GM19193 (cell line): Measurements from ENCODE around the gene IMMP2L.

ENCODE experiments used
- POLR2A ChIP-seq: IDR thresholded peaks from 4 replicates; pipeline ENCODE4 v1.6.1; 2011; ENCODE audit not compliant: insufficient read depth, insufficient read length; ENCODE audit errors: extremely low read depth

IMMP2L gene

GRCh38 chr7:110645616-110646015 is 916.7 kb downstream of the IMMP2L start:
- no peak for TF ChIP-seq POLR2A

GRCh38 chr7:110645060-110645459 is 917.2 kb downstream of the IMMP2L start:
- TF ChIP-seq POLR2A = no peak

GRCh38 chr7:110637252-110637651 is 925.0 kb downstream of the IMMP2L start:
- TF ChIP-seq POLR2A = no peak

- no peak for TF ChIP-seq POLR2A
These were observed 929.0 kb downstream of the IMMP2L start for GRCh38 chr7:110633313-110633712.

- no peak for TF ChIP-seq POLR2A
These were observed 935.9 kb downstream of the IMMP2L start for GRCh38 chr7:110626414-110626813.

- TF ChIP-seq POLR2A = no peak
These were observed 937.0 kb downstream of the IMMP2L start for GRCh38 chr7:110625294-110625693.

- TF ChIP-seq POLR2A = no peak
These were observed 938.9 kb downstream of the IMMP2L start for GRCh38 chr7:110623436-110623835.

- TF ChIP-seq POLR2A = no peak
These were observed 941.0 kb downstream of the IMMP2L start for GRCh38 chr7:110621289-110621688.

GRCh38 chr7:110620110-110620735 is 942.1 kb downstream of the IMMP2L start:
- TF ChIP-seq POLR2A = no peak
